ENCODE measurements around the gene TNFSF11. TPM values are rescaled to one million over a fixed set of nuclear protein-coding genes. Genes with fewer than 3 reads are reported as not detected.
A peak's percentile ranks its signal among the peaks of the same experiment; 100 is the strongest.

TNFSF11 gene
- total and polyA plus RNA-seq, 2 experiments from 2014 or later, result 9.9 TPM

DNA sequence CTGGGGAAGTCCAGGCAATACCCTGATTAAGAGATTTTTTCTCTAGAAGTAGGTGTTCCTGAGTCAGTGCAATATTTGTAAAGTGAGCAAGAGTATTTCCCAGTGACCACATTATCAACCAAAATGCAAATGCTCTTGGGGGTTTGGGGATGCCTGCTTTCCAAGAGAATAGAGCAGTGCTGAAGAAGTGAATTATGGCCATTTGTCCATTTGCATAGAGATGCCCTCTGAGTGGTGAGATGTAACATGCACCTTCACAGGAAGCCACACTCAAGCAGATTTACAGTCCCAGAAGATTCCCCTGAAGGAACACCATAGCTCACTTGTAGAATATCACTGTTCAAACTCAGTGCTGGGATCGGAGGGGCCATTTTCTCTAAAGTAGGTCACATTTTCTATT lies 71.8 kb downstream of the TNFSF11 start:
- no peak for ATAC-seq
- no peaks in the 10 kb centered on the region for H4K20me1 ChIP-seq (replicated peaks; ENCODE audit: insufficient read depth)
- Mint-ChIP-seq H3K36me3 (ENCODE audit: low read depth) (no peaks in the 10 kb centered on the region; the same call in 2 of the 3 replicates), H3K27me3 (ENCODE audit: insufficient read depth, low read depth, poor library complexity) (peaks cover 3% of the 10 kb centered on the region), H3K27ac (no peak overlapping the region), H3K4me3 (no peak overlapping the region), H3K4me1 (no peaks in the 10 kb centered on the region), H3K9me3 (peaks cover 14% of the 10 kb centered on the region; the same call in 2 of the 3 replicates)
- no peaks in the 10 kb centered on the region for H3F3A ChIP-seq (replicated peaks; ENCODE audit: low read depth)
- no peaks in the 10 kb centered on the region for H3K36me3 ChIP-seq (ENCODE audit: insufficient read depth)
- TF ChIP-seq POLR2AphosphoS5 (IDR thresholded peaks at IDR 0.05; ENCODE audit: low read depth) (no peak), ZNF331 (CRISPR knock-in tag; IDR thresholded peaks at IDR 0.05; ENCODE audit: low read depth) (no peak), EZH2 (IDR thresholded peaks at IDR 0.05; ENCODE audit: low read depth, unreplicated experiment) (no peak), ZNF114 (CRISPR knock-in tag; IDR thresholded peaks at IDR 0.05) (no peak), CREB1 (CRISPR knock-in tag; IDR thresholded peaks at IDR 0.05; ENCODE audit: low read depth) (no peak), STAT1 (IDR thresholded peaks at IDR 0.05; ENCODE audit: unreplicated experiment) (no peak), NANOG (IDR thresholded peaks at IDR 0.05; ENCODE audit: borderline replicate concordance) (no peak)
- TF ChIP-seq, protein P1, sequence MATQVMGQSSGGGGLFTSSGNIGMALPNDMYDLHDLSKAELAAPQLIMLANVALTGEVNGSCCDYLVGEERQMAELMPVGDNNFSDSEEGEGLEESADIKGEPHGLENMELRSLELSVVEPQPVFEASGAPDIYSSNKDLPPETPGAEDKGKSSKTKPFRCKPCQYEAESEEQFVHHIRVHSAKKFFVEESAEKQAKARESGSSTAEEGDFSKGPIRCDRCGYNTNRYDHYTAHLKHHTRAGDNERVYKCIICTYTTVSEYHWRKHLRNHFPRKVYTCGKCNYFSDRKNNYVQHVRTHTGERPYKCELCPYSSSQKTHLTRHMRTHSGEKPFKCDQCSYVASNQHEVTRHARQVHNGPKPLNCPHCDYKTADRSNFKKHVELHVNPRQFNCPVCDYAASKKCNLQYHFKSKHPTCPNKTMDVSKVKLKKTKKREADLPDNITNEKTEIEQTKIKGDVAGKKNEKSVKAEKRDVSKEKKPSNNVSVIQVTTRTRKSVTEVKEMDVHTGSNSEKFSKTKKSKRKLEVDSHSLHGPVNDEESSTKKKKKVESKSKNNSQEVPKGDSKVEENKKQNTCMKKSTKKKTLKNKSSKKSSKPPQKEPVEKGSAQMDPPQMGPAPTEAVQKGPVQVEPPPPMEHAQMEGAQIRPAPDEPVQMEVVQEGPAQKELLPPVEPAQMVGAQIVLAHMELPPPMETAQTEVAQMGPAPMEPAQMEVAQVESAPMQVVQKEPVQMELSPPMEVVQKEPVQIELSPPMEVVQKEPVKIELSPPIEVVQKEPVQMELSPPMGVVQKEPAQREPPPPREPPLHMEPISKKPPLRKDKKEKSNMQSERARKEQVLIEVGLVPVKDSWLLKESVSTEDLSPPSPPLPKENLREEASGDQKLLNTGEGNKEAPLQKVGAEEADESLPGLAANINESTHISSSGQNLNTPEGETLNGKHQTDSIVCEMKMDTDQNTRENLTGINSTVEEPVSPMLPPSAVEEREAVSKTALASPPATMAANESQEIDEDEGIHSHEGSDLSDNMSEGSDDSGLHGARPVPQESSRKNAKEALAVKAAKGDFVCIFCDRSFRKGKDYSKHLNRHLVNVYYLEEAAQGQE (IDR thresholded peaks at IDR 0.05; ENCODE audit: unreplicated experiment), result no peak
- TF ChIP-seq, protein P2, sequence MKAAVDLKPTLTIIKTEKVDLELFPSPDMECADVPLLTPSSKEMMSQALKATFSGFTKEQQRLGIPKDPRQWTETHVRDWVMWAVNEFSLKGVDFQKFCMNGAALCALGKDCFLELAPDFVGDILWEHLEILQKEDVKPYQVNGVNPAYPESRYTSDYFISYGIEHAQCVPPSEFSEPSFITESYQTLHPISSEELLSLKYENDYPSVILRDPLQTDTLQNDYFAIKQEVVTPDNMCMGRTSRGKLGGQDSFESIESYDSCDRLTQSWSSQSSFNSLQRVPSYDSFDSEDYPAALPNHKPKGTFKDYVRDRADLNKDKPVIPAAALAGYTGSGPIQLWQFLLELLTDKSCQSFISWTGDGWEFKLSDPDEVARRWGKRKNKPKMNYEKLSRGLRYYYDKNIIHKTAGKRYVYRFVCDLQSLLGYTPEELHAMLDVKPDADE (IDR thresholded peaks at IDR 0.05), result no peak
- TF ChIP-seq, protein P3, sequence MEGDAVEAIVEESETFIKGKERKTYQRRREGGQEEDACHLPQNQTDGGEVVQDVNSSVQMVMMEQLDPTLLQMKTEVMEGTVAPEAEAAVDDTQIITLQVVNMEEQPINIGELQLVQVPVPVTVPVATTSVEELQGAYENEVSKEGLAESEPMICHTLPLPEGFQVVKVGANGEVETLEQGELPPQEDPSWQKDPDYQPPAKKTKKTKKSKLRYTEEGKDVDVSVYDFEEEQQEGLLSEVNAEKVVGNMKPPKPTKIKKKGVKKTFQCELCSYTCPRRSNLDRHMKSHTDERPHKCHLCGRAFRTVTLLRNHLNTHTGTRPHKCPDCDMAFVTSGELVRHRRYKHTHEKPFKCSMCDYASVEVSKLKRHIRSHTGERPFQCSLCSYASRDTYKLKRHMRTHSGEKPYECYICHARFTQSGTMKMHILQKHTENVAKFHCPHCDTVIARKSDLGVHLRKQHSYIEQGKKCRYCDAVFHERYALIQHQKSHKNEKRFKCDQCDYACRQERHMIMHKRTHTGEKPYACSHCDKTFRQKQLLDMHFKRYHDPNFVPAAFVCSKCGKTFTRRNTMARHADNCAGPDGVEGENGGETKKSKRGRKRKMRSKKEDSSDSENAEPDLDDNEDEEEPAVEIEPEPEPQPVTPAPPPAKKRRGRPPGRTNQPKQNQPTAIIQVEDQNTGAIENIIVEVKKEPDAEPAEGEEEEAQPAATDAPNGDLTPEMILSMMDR (conservative IDR thresholded peaks at IDR 0.05; ENCODE audit: low read depth in 2 of 2), result no peak
- TF ChIP-seq, protein P4, sequence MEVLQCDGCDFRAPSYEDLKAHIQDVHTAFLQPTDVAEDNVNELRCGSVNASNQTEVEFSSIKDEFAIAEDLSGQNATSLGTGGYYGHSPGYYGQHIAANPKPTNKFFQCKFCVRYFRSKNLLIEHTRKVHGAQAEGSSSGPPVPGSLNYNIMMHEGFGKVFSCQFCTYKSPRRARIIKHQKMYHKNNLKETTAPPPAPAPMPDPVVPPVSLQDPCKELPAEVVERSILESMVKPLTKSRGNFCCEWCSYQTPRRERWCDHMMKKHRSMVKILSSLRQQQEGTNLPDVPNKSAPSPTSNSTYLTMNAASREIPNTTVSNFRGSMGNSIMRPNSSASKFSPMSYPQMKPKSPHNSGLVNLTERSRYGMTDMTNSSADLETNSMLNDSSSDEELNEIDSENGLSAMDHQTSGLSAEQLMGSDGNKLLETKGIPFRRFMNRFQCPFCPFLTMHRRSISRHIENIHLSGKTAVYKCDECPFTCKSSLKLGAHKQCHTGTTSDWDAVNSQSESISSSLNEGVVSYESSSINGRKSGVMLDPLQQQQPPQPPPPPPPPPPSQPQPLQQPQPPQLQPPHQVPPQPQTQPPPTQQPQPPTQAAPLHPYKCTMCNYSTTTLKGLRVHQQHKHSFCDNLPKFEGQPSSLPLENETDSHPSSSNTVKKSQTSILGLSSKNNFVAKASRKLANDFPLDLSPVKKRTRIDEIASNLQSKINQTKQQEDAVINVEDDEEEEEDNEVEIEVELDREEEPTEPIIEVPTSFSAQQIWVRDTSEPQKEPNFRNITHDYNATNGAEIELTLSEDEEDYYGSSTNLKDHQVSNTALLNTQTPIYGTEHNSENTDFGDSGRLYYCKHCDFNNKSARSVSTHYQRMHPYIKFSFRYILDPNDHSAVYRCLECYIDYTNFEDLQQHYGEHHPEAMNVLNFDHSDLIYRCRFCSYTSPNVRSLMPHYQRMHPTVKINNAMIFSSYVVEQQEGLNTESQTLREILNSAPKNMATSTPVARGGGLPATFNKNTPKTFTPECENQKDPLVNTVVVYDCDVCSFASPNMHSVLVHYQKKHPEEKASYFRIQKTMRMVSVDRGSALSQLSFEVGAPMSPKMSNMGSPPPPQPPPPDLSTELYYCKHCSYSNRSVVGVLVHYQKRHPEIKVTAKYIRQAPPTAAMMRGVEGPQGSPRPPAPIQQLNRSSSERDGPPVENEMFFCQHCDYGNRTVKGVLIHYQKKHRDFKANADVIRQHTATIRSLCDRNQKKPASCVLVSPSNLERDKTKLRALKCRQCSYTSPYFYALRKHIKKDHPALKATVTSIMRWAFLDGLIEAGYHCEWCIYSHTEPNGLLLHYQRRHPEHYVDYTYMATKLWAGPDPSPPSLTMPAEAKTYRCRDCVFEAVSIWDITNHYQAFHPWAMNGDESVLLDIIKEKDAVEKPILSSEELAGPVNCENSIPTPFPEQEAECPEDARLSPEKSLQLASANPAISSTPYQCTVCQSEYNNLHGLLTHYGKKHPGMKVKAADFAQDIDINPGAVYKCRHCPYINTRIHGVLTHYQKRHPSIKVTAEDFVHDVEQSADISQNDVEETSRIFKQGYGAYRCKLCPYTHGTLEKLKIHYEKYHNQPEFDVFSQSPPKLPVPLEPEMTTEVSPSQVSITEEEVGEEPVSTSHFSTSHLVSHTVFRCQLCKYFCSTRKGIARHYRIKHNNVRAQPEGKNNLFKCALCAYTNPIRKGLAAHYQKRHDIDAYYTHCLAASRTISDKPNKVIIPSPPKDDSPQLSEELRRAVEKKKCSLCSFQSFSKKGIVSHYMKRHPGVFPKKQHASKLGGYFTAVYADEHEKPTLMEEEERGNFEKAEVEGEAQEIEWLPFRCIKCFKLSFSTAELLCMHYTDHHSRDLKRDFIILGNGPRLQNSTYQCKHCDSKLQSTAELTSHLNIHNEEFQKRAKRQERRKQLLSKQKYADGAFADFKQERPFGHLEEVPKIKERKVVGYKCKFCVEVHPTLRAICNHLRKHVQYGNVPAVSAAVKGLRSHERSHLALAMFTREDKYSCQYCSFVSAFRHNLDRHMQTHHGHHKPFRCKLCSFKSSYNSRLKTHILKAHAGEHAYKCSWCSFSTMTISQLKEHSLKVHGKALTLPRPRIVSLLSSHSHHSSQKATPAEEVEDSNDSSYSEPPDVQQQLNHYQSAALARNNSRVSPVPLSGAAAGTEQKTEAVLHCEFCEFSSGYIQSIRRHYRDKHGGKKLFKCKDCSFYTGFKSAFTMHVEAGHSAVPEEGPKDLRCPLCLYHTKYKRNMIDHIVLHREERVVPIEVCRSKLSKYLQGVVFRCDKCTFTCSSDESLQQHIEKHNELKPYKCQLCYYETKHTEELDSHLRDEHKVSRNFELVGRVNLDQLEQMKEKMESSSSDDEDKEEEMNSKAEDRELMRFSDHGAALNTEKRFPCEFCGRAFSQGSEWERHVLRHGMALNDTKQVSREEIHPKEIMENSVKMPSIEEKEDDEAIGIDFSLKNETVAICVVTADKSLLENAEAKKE (CRISPR knock-in tag; IDR thresholded peaks at IDR 0.05), result no peak
- no peak overlapping the region for H3K27ac ChIP-seq (ENCODE audit: low read depth)
- H3K9me2 ChIP-seq (ENCODE audit: insufficient read depth), result peaks cover 17% of the 10 kb centered on the region
- H3K4me1 ChIP-seq (ENCODE audit: insufficient read depth), result no peaks in the 10 kb centered on the region
- no peaks in the 10 kb centered on the region for H3K27me3 ChIP-seq (ENCODE audit: insufficient read depth)
- H3K4me3 ChIP-seq, result no peak overlapping the region
- H2AFZ ChIP-seq, result peak overlapping the region; percentile 52; the same call in 1 of the 2 replicates
- no peak overlapping the region for H3K4me2 ChIP-seq
- H3K79me2 ChIP-seq (replicated peaks; ENCODE audit: insufficient read depth), result no peaks in the 10 kb centered on the region
- DNase-seq (ENCODE audit: low spot score), result no peak
